BLaER1 treated with 17β-estradiol and CSF1 and Interleukin-3, amounts not matched to agents 10 nM and 100 nM (cell line): ENCODE data around the gene INPP5A.
"Not testable (repeated sequence)": the region's sequence is repeated elsewhere in the genome, so short reads cannot be mapped to it uniquely, and the experiment has no call there.

ENCODE experiments used
- H3K27ac ChIP-seq, 11 experiments: shearing (Covaris generic); formaldehyde crosslinking; 2 replicates each; pipeline ENCODE4 v1.8.1; 2022
- H3K27me3 ChIP-seq, 11 experiments: shearing (Covaris generic); formaldehyde crosslinking; 2 replicates each; pipeline ENCODE4 v1.8.1; 2022
- H3K36me3 ChIP-seq, 11 experiments: shearing (Covaris generic); formaldehyde crosslinking; 2 replicates each; pipeline ENCODE4 v1.8.1; 2022
- H3K4me1 ChIP-seq, 10 experiments: shearing (Covaris generic); formaldehyde crosslinking; 2 replicates each; pipeline ENCODE4 v1.8.1; 2022
- H3K4me2 ChIP-seq, 11 experiments: shearing (Covaris generic); formaldehyde crosslinking; 2 replicates each; pipeline ENCODE4 v1.8.1; 2022
- H3K4me3 ChIP-seq, 10 experiments: shearing (Covaris generic); formaldehyde crosslinking; 2 replicates each; pipeline ENCODE4 v1.8.1; 2022
- H3K9ac ChIP-seq, 11 experiments: shearing (Covaris generic); formaldehyde crosslinking; 2 replicates each; pipeline ENCODE4 v1.8.1; 2022
- H3K9me3 ChIP-seq, 11 experiments: shearing (Covaris generic); formaldehyde crosslinking; replicated peaks in 1 of 11; 2 replicates each; pipeline ENCODE4 v1.8.1; 2022
- H4K20me1 ChIP-seq, 11 experiments: shearing (Covaris generic); formaldehyde crosslinking; 2 replicates each; pipeline ENCODE4 v1.8.1; 2022
- Cebpa-rat ChIP-seq, 11 experiments: shearing (Covaris generic); IDR thresholded peaks; 2 replicates each; pipeline ENCODE4 v1.8.1; 2022

The INPP5A gene

GRCh38 chr10:132793213-132793612 is 255.6 kb downstream of the INPP5A start:
- Histone ChIP-seq H3K27ac (no peak overlapping the region), H3K4me3 (no peak overlapping the region), H3K27me3 (peaks cover 17 to 44% (median 27%) of the 10 kb centered on the region in 11 experiments), H4K20me1 (peaks cover 0 to 53% (median 12%) of the 10 kb centered on the region in 11 experiments; a peak in 12 of 22 replicates), H3K9ac (no peak overlapping the region), H3K9me3 (peaks cover 6 to 12% (median 9%) of the 10 kb centered on the region in 11 experiments; a peak in 21 of 22 replicates), H3K36me3 (no peaks in the 10 kb centered on the region), H3K4me2 (peak overlapping the region in 10 of 11 experiments; percentile 58 to 89 (median 80); a peak in 19 of 22 replicates), H3K4me1 (peaks cover 7 to 56% (median 36%) of the 10 kb centered on the region in 10 experiments; a peak in 18 of 20 replicates)
- no peak for TF ChIP-seq Cebpa-rat (IDR thresholded peaks at IDR 0.05)

- H3K27ac ChIP-seq: peak overlapping the region in 4 of 11 experiments; percentile 8 to 38 (median 24); a peak in 3 of 22 replicates
- H3K4me1 ChIP-seq: peaks cover 7 to 56% (median 36%) of the 10 kb centered on the region in 10 experiments; a peak in 18 of 20 replicates
- H3K4me3 ChIP-seq: 0 out of 20 replicates have a peak overlapping the region, but pooled peaks of 1 of the 10 experiments have one; percentile 8
- peaks cover 8 to 35% (median 17%) of the 10 kb centered on the region in 11 experiments for H3K27me3 ChIP-seq
- peaks cover 0 to 2% (median 0%) of the 10 kb centered on the region in 11 experiments; a peak in 6 of 22 replicates for H3K9me3 ChIP-seq
- no peak overlapping the region; a peak in 1 of 22 replicates for H3K9ac ChIP-seq
- no peaks in the 10 kb centered on the region for H3K36me3 ChIP-seq
- peak overlapping the region; percentile 58 to 89 (median 79) for H3K4me2 ChIP-seq
- H4K20me1 ChIP-seq: peaks cover 0 to 51% (median 12%) of the 10 kb centered on the region in 11 experiments; a peak in 12 of 22 replicates
- no peak for TF ChIP-seq Cebpa-rat (IDR thresholded peaks at IDR 0.05)
Measured at GRCh38 chr10:132793871-132794849, 256.6 kb downstream of the INPP5A start.

- Histone ChIP-seq H3K9ac (no peak overlapping the region), H4K20me1 (peaks cover 0 to 26% (median 8%) of the 10 kb centered on the region in 11 experiments; a peak in 10 of 22 replicates), H3K4me3 (no peak overlapping the region), H3K27ac (no peak overlapping the region), H3K4me2 (peak overlapping the region in 1 of 11 experiments; percentile 18; a peak in 1 of 22 replicates), H3K36me3 (no peaks in the 10 kb centered on the region), H3K4me1 (peaks cover 7 to 47% (median 27%) of the 10 kb centered on the region in 10 experiments; a peak in 18 of 20 replicates), H3K27me3 (peaks cover 0 to 15% (median 0%) of the 10 kb centered on the region in 11 experiments; a peak in 5 of 22 replicates), H3K9me3 (peaks cover 0 to 4% (median 3%) of the 10 kb centered on the region in 11 experiments; a peak in 14 of 22 replicates)
- TF ChIP-seq Cebpa-rat (IDR thresholded peaks at IDR 0.05): no peak
Measured at GRCh38 chr10:132796846-132797245, 259.3 kb downstream of the INPP5A start.

- Histone ChIP-seq H3K4me1 (peaks cover 7 to 45% (median 24%) of the 10 kb centered on the region in 10 experiments; a peak in 18 of 20 replicates), H4K20me1 (peaks cover 0 to 23% (median 7%) of the 10 kb centered on the region in 11 experiments; a peak in 10 of 22 replicates), H3K27me3 (peaks cover 0 to 15% (median 0%) of the 10 kb centered on the region in 11 experiments; a peak in 5 of 22 replicates)
- not testable (repeated sequence) for H3K36me3 ChIP-seq, H3K27ac ChIP-seq, H3K4me3 ChIP-seq, H3K4me2 ChIP-seq, H3K9ac ChIP-seq, H3K9me3 ChIP-seq
Measured at GRCh38 chr10:132797986-132798385, 260.4 kb downstream of the INPP5A start.

GRCh38 chr10:132798403-132798802 is 260.8 kb downstream of the INPP5A start:
- H3K9me3 ChIP-seq: peaks cover 0 to 8% (median 6%) of the 10 kb centered on the region in 11 experiments; a peak in 14 of 22 replicates

GRCh38 chr10:132798876-132799275 is 261.3 kb downstream of the INPP5A start:
- no peak overlapping the region for H3K4me2 ChIP-seq
- no peaks in the 10 kb centered on the region for H3K36me3 ChIP-seq
- H3K9me3 ChIP-seq: peaks cover 0 to 8% (median 6%) of the 10 kb centered on the region in 11 experiments; a peak in 14 of 22 replicates
- H3K27me3 ChIP-seq: peaks cover 0 to 6% (median 0%) of the 10 kb centered on the region in 11 experiments; a peak in 4 of 22 replicates
- TF ChIP-seq Cebpa-rat (IDR thresholded peaks at IDR 0.05): no peak
- no peak overlapping the region for H3K4me3 ChIP-seq
- no peak overlapping the region for H3K27ac ChIP-seq
- no peak overlapping the region for H3K9ac ChIP-seq
- peaks cover 3 to 36% (median 15%) of the 10 kb centered on the region in 10 experiments; a peak in 18 of 20 replicates for H3K4me1 ChIP-seq
- H4K20me1 ChIP-seq: peaks cover 0 to 14% (median 0%) of the 10 kb centered on the region in 11 experiments; a peak in 5 of 22 replicates

More at GRCh38 chr10:132798403-132798802, 260.8 kb downstream of the INPP5A start:
- Histone ChIP-seq H3K4me3 (no peak overlapping the region), H4K20me1 (peaks cover 0 to 19% (median 3%) of the 10 kb centered on the region in 11 experiments; a peak in 10 of 22 replicates), H3K27me3 (peaks cover 0 to 10% (median 0%) of the 10 kb centered on the region in 11 experiments; a peak in 5 of 22 replicates), H3K9ac (no peak overlapping the region), H3K4me2 (no peak overlapping the region), H3K27ac (no peak overlapping the region), H3K4me1 (peaks cover 7 to 40% (median 19%) of the 10 kb centered on the region in 10 experiments; a peak in 18 of 20 replicates), H3K36me3 (no peaks in the 10 kb centered on the region)
- no peak for TF ChIP-seq Cebpa-rat (IDR thresholded peaks at IDR 0.05)

GRCh38 chr10:132799865-132800264 is 262.3 kb downstream of the INPP5A start:
- Histone ChIP-seq H3K4me2 (peak overlapping the region in 3 of 11 experiments; percentile 26 to 34 (median 30); a peak in 3 of 22 replicates), H3K36me3 (no peaks in the 10 kb centered on the region), H3K4me1 (peaks cover 0 to 30% (median 10%) of the 10 kb centered on the region in 10 experiments; a peak in 12 of 20 replicates), H3K27ac (no peak overlapping the region), H3K27me3 (no peaks in the 10 kb centered on the region), H3K9me3 (peaks cover 0 to 8% (median 6%) of the 10 kb centered on the region in 11 experiments; a peak in 14 of 22 replicates), H4K20me1 (peaks cover 0 to 9% (median 0%) of the 10 kb centered on the region in 11 experiments; a peak in 1 of 22 replicates), H3K4me3 (no peak overlapping the region), H3K9ac (no peak overlapping the region)
- no peak for TF ChIP-seq Cebpa-rat (IDR thresholded peaks at IDR 0.05)

- H3K36me3 ChIP-seq: no peaks in the 10 kb centered on the region
- H3K4me2 ChIP-seq: no peak overlapping the region
- no peak overlapping the region for H3K4me3 ChIP-seq
- peaks cover 0 to 31% (median 20%) of the 10 kb centered on the region in 10 experiments; a peak in 15 of 20 replicates for H3K4me1 ChIP-seq
- H4K20me1 ChIP-seq: peaks cover 0 to 3% (median 0%) of the 10 kb centered on the region in 11 experiments; a peak in 2 of 22 replicates
- H3K9me3 ChIP-seq: peaks cover 0 to 8% (median 6%) of the 10 kb centered on the region in 11 experiments; a peak in 14 of 22 replicates
- H3K27ac ChIP-seq: no peak overlapping the region
- TF ChIP-seq Cebpa-rat (IDR thresholded peaks at IDR 0.05): no peak
- no peak overlapping the region for H3K9ac ChIP-seq
- no peaks in the 10 kb centered on the region for H3K27me3 ChIP-seq
Measured at GRCh38 chr10:132802048-132802447, 264.5 kb downstream of the INPP5A start.
